ENCODE measurements around the gene LHX8.

LHX8 gene

GRCh38 chr1:75127916-75128717 lies 6.1 kb upstream of the LHX8 start (continued):
- TF ChIP-seq PRDM4 (tag by site-specific recombination; IDR thresholded peaks at IDR 0.05) (no peak), ZBTB20 (tag by site-specific recombination; IDR thresholded peaks at IDR 0.05) (no peak), ZNF155 (tag by site-specific recombination; IDR thresholded peaks at IDR 0.05) (no peak), ZBTB10 (tag by site-specific recombination; IDR thresholded peaks at IDR 0.05) (no peak), ZSCAN4 (tag by site-specific recombination; IDR thresholded peaks at IDR 0.05) (no peak), PBX3 (CRISPR knock-in tag; IDR thresholded peaks at IDR 0.05) (no peak), BCL6B (tag by site-specific recombination; IDR thresholded peaks at IDR 0.05) (no peak), ZNF571 (tag by site-specific recombination; IDR thresholded peaks at IDR 0.05) (no peak), PRDM6 (tag by site-specific recombination; IDR thresholded peaks at IDR 0.05) (no peak), ZNF623 (tag by site-specific recombination; IDR thresholded peaks at IDR 0.05) (no peak)

GRCh38 chr1:75129660-75129982 lies 4.6 kb upstream of the LHX8 start:
- ChIA-PET POLR2A (no interaction called here), CTCF (no interaction called here)
- H3K4me1 ChIP-seq (ENCODE audit: control insufficient read depth, insufficient read depth, low read length): no peaks in the 10 kb centered on the region
- H3K27ac ChIP-seq (ENCODE audit: extremely low read depth, low read depth, low read length): no peak overlapping the region
- H3K4me3 ChIP-seq (ENCODE audit: low read depth, low read length): no peak overlapping the region
- H3K9me3 ChIP-seq (ENCODE audit: control insufficient read depth, insufficient read depth, low read depth, low read length): no peaks in the 10 kb centered on the region
- H3K36me3 ChIP-seq (ENCODE audit: control insufficient read depth in 2 of 2, insufficient read depth in 1 of 2, low read length in 2 of 2): no peaks in the 10 kb centered on the region
- TF ChIP-seq ZFP69B (tag by site-specific recombination; IDR thresholded peaks at IDR 0.05) (no peak), ZSCAN18 (tag by site-specific recombination; IDR thresholded peaks at IDR 0.05) (no peak)
